HUES64 (cell line): Measurements from ENCODE around the gene NACC2.

Experiments used
- H3K27ac ChIP-seq: 2 replicates; pipeline ENCODE4 v1.7.0; 2013; ENCODE audit warnings: low read depth, low read length, inconsistent platforms
- H3K27me3 ChIP-seq: 2 replicates; pipeline ENCODE4 v1.6.1; 2013; ENCODE audit warnings: mild to moderate bottlenecking, low read length; ENCODE audit not compliant: insufficient read depth
- H3K36me3 ChIP-seq: 2 replicates; pipeline ENCODE4 v1.6.1; 2013; ENCODE audit warnings: mild to moderate bottlenecking, low read length; ENCODE audit not compliant: insufficient read depth
- H3K4me1 ChIP-seq: 2 replicates; pipeline ENCODE4 v1.6.1; 2013; ENCODE audit warnings: mild to moderate bottlenecking, low read length, moderate library complexity; ENCODE audit not compliant: insufficient read depth
- H3K4me3 ChIP-seq: 2 replicates; pipeline ENCODE4 v1.5.1; 2013; ENCODE audit warnings: mild to moderate bottlenecking, low read length, moderate library complexity
- H3K9ac ChIP-seq: 2 replicates; pipeline ENCODE4 v1.6.1; 2013; ENCODE audit warnings: mild to moderate bottlenecking, low read depth, low read length
- H3K9me3 ChIP-seq: 2 replicates; pipeline ENCODE4 v1.6.1; 2013; ENCODE audit warnings: low read depth, low read length; ENCODE audit not compliant: insufficient read depth
- WGBS: fragments of 150-250, 120-280 bp; methylation state at CpG from one replicate; pipeline ENCODE4 v1.1.7; 2013; ENCODE audit warnings: missing lambda C conversion rate; 5-methylcytosine and 5-hydroxymethylcytosine counted together

Gene NACC2

GRCh38 chr9:136117291-136117915, 22.3 kb upstream of the NACC2 start:
- 73% methylated on average over 23 of the region's 23 CpGs for WGBS
- Histone ChIP-seq H3K4me1 (no peaks in the 10 kb centered on the region), H3K9ac (peak overlapping the region; percentile 90), H3K36me3 (peaks cover 15% of the 10 kb centered on the region; the same call in 1 of the 2 replicates), H3K9me3 (no peaks in the 10 kb centered on the region), H3K4me3 (peak overlapping the region; percentile 77), H3K27ac (peak overlapping the region; percentile 88), H3K27me3 (no peaks in the 10 kb centered on the region)

GRCh38 chr9:136116360-136117098, 21.4 kb upstream of the NACC2 start:
- H3K36me3 ChIP-seq = peaks cover 15% of the 10 kb centered on the region; the same call in 1 of the 2 replicates
- no peak overlapping the region for H3K9ac ChIP-seq
- H3K27me3 ChIP-seq = no peaks in the 10 kb centered on the region
- no peak overlapping the region for H3K4me3 ChIP-seq
- H3K4me1 ChIP-seq = no peaks in the 10 kb centered on the region
- WGBS = 96% methylated on average over 69 of the region's 69 CpGs
- no peak overlapping the region for H3K27ac ChIP-seq
- H3K9me3 ChIP-seq = no peaks in the 10 kb centered on the region

GRCh38 chr9:136115641-136116359, 20.7 kb upstream of the NACC2 start:
- no peak overlapping the region for H3K4me3 ChIP-seq
- 95% methylated on average over 22 of the region's 22 CpGs for whole genome bisulfite sequencing

GRCh38 chr9:136115206-136115605, 20.1 kb upstream of the NACC2 start:
- Histone ChIP-seq H3K36me3 (peaks cover 15% of the 10 kb centered on the region; the same call in 1 of the 2 replicates), H3K4me1 (peaks cover 6% of the 10 kb centered on the region), H3K9ac (no peak overlapping the region), H3K4me3 (no peak overlapping the region), H3K27me3 (no peaks in the 10 kb centered on the region), H3K9me3 (no peaks in the 10 kb centered on the region), H3K27ac (no peak overlapping the region)
- WGBS = 94% methylated on average over 13 of the region's 13 CpGs

More at GRCh38 chr9:136115641-136116359, 20.7 kb upstream of the NACC2 start:
- Histone ChIP-seq H3K9me3 (no peaks in the 10 kb centered on the region), H3K27ac (no peak overlapping the region), H3K36me3 (peaks cover 15% of the 10 kb centered on the region; the same call in 1 of the 2 replicates), H3K27me3 (no peaks in the 10 kb centered on the region), H3K4me1 (peaks cover under 1% of the 10 kb centered on the region; the same call in 1 of the 2 replicates), H3K9ac (no peak overlapping the region)

GRCh38 chr9:136114610-136115009, 19.5 kb upstream of the NACC2 start:
- Histone ChIP-seq H3K4me1 (peaks cover 10% of the 10 kb centered on the region), H3K27me3 (no peaks in the 10 kb centered on the region), H3K27ac (no peak overlapping the region), H3K36me3 (peaks cover 15% of the 10 kb centered on the region; the same call in 1 of the 2 replicates), H3K9me3 (no peaks in the 10 kb centered on the region), H3K4me3 (no peak overlapping the region), H3K9ac (no peak overlapping the region)
- 96% methylated on average over 18 of the region's 18 CpGs for WGBS

GRCh38 chr9:136112541-136112940, 17.5 kb upstream of the NACC2 start:
- no peak overlapping the region for H3K4me3 ChIP-seq
- no peak overlapping the region for H3K9ac ChIP-seq
- peaks cover 21% of the 10 kb centered on the region for H3K4me1 ChIP-seq
- no peaks in the 10 kb centered on the region for H3K27me3 ChIP-seq
- no peak overlapping the region for H3K27ac ChIP-seq
- peaks cover 15% of the 10 kb centered on the region; the same call in 1 of the 2 replicates for H3K36me3 ChIP-seq
- 92% methylated on average over 11 of the region's 11 CpGs for WGBS
- no peaks in the 10 kb centered on the region for H3K9me3 ChIP-seq

GRCh38 chr9:136111910-136112309, 16.8 kb upstream of the NACC2 start:
- WGBS = 90% methylated on average over 16 of the region's 16 CpGs
- Histone ChIP-seq H3K27me3 (no peaks in the 10 kb centered on the region), H3K4me3 (no peak overlapping the region), H3K9ac (no peak overlapping the region), H3K4me1 (peaks cover 21% of the 10 kb centered on the region), H3K27ac (no peak overlapping the region), H3K36me3 (peaks cover 15% of the 10 kb centered on the region; the same call in 1 of the 2 replicates), H3K9me3 (no peaks in the 10 kb centered on the region)

GRCh38 chr9:136111190-136111589, 16.1 kb upstream of the NACC2 start:
- Histone ChIP-seq H3K36me3 (peaks cover 11% of the 10 kb centered on the region; the same call in 1 of the 2 replicates), H3K4me3 (no peak overlapping the region), H3K9ac (no peak overlapping the region), H3K9me3 (no peaks in the 10 kb centered on the region), H3K27ac (no peak overlapping the region), H3K4me1 (peaks cover 21% of the 10 kb centered on the region), H3K27me3 (no peaks in the 10 kb centered on the region)
- WGBS = 89% methylated on average over 22 of the region's 22 CpGs

GRCh38 chr9:136110082-136111061, 15.3 kb upstream of the NACC2 start:
- peak overlapping the region; percentile 83 for H3K27ac ChIP-seq
- 27% methylated on average over 41 of the region's 42 CpGs for WGBS

GRCh38 chr9:136109351-136110081, 14.4 kb upstream of the NACC2 start:
- no peaks in the 10 kb centered on the region for H3K36me3 ChIP-seq
- H3K27ac ChIP-seq = peak overlapping the region; percentile 83
- H3K4me3 ChIP-seq = peak overlapping the region; percentile 60
- no peaks in the 10 kb centered on the region for H3K27me3 ChIP-seq
- peak overlapping the region; percentile 62 for H3K9ac ChIP-seq
- WGBS = 2% methylated on average over 48 of the region's 48 CpGs
- H3K9me3 ChIP-seq = no peaks in the 10 kb centered on the region
- peaks cover 29% of the 10 kb centered on the region for H3K4me1 ChIP-seq

More at GRCh38 chr9:136110082-136111061, 15.3 kb upstream of the NACC2 start:
- no peaks in the 10 kb centered on the region for H3K9me3 ChIP-seq
- peaks cover 22% of the 10 kb centered on the region for H3K4me1 ChIP-seq
- no peaks in the 10 kb centered on the region for H3K27me3 ChIP-seq
- peak overlapping the region; percentile 60 for H3K4me3 ChIP-seq
- H3K36me3 ChIP-seq = peaks cover 6% of the 10 kb centered on the region; the same call in 1 of the 2 replicates
- H3K9ac ChIP-seq = peak overlapping the region; percentile 62
